ENCODE results near the gene WWOX. TPM values are rescaled to one million over a fixed set of nuclear protein-coding genes. Genes with fewer than 3 reads are reported as not detected.

Gene WWOX
- total and polyA plus RNA-seq, 2 donors (not counting 1 experiment from before 2014, with no cell fraction given) = 10.5 to 42.3 TPM

DNA sequence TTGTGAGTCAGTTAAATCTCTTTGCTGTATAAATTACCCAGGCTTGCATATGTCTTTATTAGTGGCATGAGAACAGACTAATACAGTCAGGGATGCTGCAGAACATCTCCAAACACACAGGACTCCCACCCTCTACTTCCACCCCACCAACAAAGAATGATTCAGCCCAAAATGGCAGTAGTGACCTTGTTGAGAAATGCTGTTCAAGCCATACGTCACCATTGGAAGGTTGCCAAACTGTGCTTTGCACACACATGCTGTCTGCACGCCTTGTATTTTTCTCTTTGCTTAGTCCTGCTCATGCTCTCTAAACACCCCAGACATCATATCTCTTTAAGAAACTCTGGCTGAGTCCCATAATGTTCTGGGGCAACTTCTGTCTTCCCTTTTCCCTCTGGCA, 589.6 kb downstream of the WWOX start:
- H3K9me3 Mint-ChIP-seq (ENCODE audit: insufficient read depth) = no peaks in the 10 kb centered on the region
- no peak for TF ChIP-seq EZH2 (IDR thresholded peaks at IDR 0.05; ENCODE audit: borderline replicate concordance, insufficient read depth, low read depth, low read length, poor library complexity, severe bottlenecking)
- TF ChIP-seq, protein P1, sequence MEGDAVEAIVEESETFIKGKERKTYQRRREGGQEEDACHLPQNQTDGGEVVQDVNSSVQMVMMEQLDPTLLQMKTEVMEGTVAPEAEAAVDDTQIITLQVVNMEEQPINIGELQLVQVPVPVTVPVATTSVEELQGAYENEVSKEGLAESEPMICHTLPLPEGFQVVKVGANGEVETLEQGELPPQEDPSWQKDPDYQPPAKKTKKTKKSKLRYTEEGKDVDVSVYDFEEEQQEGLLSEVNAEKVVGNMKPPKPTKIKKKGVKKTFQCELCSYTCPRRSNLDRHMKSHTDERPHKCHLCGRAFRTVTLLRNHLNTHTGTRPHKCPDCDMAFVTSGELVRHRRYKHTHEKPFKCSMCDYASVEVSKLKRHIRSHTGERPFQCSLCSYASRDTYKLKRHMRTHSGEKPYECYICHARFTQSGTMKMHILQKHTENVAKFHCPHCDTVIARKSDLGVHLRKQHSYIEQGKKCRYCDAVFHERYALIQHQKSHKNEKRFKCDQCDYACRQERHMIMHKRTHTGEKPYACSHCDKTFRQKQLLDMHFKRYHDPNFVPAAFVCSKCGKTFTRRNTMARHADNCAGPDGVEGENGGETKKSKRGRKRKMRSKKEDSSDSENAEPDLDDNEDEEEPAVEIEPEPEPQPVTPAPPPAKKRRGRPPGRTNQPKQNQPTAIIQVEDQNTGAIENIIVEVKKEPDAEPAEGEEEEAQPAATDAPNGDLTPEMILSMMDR (IDR thresholded peaks at IDR 0.05) = no peak
- CTCF ChIA-PET = no interaction called here

DNA sequence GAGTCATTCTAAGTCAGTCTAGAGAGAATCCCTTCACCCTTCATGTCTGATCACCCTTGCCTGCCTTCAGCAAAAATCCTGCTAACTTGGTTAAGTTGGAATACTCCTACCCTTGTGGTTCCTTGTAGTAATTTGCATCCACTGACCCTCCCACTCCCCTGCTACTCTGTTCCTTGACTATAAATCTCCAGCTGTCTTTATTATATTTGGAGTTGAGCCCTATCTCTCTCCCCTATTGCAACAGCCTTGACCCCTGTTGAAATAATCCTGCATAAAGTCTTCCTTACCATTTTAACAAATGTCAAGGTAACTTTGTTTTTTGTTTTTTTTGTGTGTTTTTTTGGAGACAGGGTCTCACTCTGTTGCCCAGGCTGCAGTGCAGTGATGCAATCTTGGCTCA, 590.1 kb downstream of the WWOX start:
- no peaks in the 10 kb centered on the region for H3K79me2 ChIP-seq (ENCODE audit: control insufficient read depth, insufficient read depth, low read length)
- ChIA-PET POLR2A (no interaction called here), CTCF (no interaction called here)
- ATAC-seq (ENCODE audit: low read depth) (no peak), DNase-seq (no peak)
- H3K4me3 ChIP-seq (ENCODE audit: control extremely low read depth in 1 of 5, extremely low read depth in 1 of 5, insufficient read depth in 1 of 5, low read depth in 2 of 5, low read length in 4 of 5) = no peak overlapping the region
- H3K36me3 ChIP-seq (replicated peaks in 1 of 2; ENCODE audit: control extremely low read depth in 1 of 2, control insufficient read depth in 1 of 2, extremely low read depth in 1 of 2, insufficient read depth in 2 of 2, low read length in 1 of 2) = no peaks in the 10 kb centered on the region
- H3K27me3 Mint-ChIP-seq = no peaks in the 10 kb centered on the region
- H3K9me3 ChIP-seq (ENCODE audit: control extremely low read depth in 1 of 3, control insufficient read depth in 2 of 3, insufficient read depth in 1 of 3, low read length in 2 of 3) = peaks cover 0 to 3% (median 0%) of the 10 kb centered on the region in 3 donors
- H2AFZ ChIP-seq (ENCODE audit: insufficient read depth, low read depth, low read length, poor library complexity, severe bottlenecking) = no peak overlapping the region
- no peaks in the 10 kb centered on the region for H3K9me3 Mint-ChIP-seq (ENCODE audit: insufficient read depth)
- H3K4me1 ChIP-seq (ENCODE audit: control insufficient read depth in 2 of 2, insufficient read depth in 2 of 2, low read length in 2 of 2) = no peaks in the 10 kb centered on the region
- H3K4me3 Mint-ChIP-seq = no peak overlapping the region
- H3K4me1 Mint-ChIP-seq = no peaks in the 10 kb centered on the region
- no peaks in the 10 kb centered on the region for H4K20me1 ChIP-seq (ENCODE audit: control insufficient read depth, insufficient read depth, low read length, poor library complexity, severe bottlenecking)
- no peak overlapping the region for H3K27ac Mint-ChIP-seq
- H3K27ac ChIP-seq (ENCODE audit: low read length in 2 of 2) = no peak overlapping the region
- TF ChIP-seq, protein P1 (IDR thresholded peaks at IDR 0.05) = no peak
- TF ChIP-seq EZH2 (IDR thresholded peaks at IDR 0.05; ENCODE audit: borderline replicate concordance, insufficient read depth, low read depth, low read length, poor library complexity, severe bottlenecking) = no peak
- H3K9ac ChIP-seq (ENCODE audit: low read length) = no peak overlapping the region
- no peak overlapping the region for H3K4me2 ChIP-seq (replicated peaks; ENCODE audit: low read depth, low read length, poor library complexity, severe bottlenecking)
- intact Hi-C loops (cut with micrococcal nuclease) = no loop called here
- H3K27me3 ChIP-seq (replicated peaks in 1 of 4; ENCODE audit: control extremely low read depth in 1 of 4, control insufficient read depth in 3 of 4, insufficient read depth in 4 of 4, low read length in 3 of 4) = no peaks in the 10 kb centered on the region

More for the DNA sequence above, 589.6 kb downstream of the WWOX start:
- H3K4me3 ChIP-seq (ENCODE audit: control extremely low read depth in 1 of 5, extremely low read depth in 1 of 5, insufficient read depth in 1 of 5, low read depth in 2 of 5, low read length in 4 of 5) = no peak overlapping the region
- Mint-ChIP-seq H3K27me3 (no peaks in the 10 kb centered on the region), H3K4me3 (no peak overlapping the region), H3K27ac (no peak overlapping the region), H3K4me1 (no peaks in the 10 kb centered on the region)
- POLR2A ChIA-PET = no interaction called here
- H3K36me3 ChIP-seq (replicated peaks in 1 of 2; ENCODE audit: control extremely low read depth in 1 of 2, control insufficient read depth in 1 of 2, extremely low read depth in 1 of 2, insufficient read depth in 2 of 2, low read length in 1 of 2) = no peaks in the 10 kb centered on the region
- H2AFZ ChIP-seq (ENCODE audit: insufficient read depth, low read depth, low read length, poor library complexity, severe bottlenecking) = no peak overlapping the region
- 50% methylated on average over 2 of the region's 2 CpGs for WGBS (ENCODE audit: insufficient coverage)
- DNase-seq (no peak), ATAC-seq (ENCODE audit: low read depth) (no peak)
- peaks cover 0 to 3% (median 0%) of the 10 kb centered on the region in 3 donors for H3K9me3 ChIP-seq (ENCODE audit: control extremely low read depth in 1 of 3, control insufficient read depth in 2 of 3, insufficient read depth in 1 of 3, low read length in 2 of 3)
- intact Hi-C loops (cut with micrococcal nuclease) = no loop called here
- H3K27ac ChIP-seq (ENCODE audit: low read length in 2 of 2) = no peak overlapping the region
- no peaks in the 10 kb centered on the region for H3K79me2 ChIP-seq (ENCODE audit: control insufficient read depth, insufficient read depth, low read length)
- no peaks in the 10 kb centered on the region for H4K20me1 ChIP-seq (ENCODE audit: control insufficient read depth, insufficient read depth, low read length, poor library complexity, severe bottlenecking)
- H3K27me3 ChIP-seq (replicated peaks in 1 of 4; ENCODE audit: control extremely low read depth in 1 of 4, control insufficient read depth in 3 of 4, insufficient read depth in 4 of 4, low read length in 3 of 4) = no peaks in the 10 kb centered on the region
- no peak overlapping the region for H3K9ac ChIP-seq (ENCODE audit: low read length)
- H3K4me1 ChIP-seq (ENCODE audit: control insufficient read depth in 2 of 2, insufficient read depth in 2 of 2, low read length in 2 of 2) = no peaks in the 10 kb centered on the region
- no peak overlapping the region for H3K4me2 ChIP-seq (replicated peaks; ENCODE audit: low read depth, low read length, poor library complexity, severe bottlenecking)
